ENCODE data around the gene URI1.
"Not testable (repeated sequence)": the region's sequence is repeated elsewhere in the genome, so short reads cannot be mapped to it uniquely, and the experiment has no call there.

URI1 gene

DNA sequence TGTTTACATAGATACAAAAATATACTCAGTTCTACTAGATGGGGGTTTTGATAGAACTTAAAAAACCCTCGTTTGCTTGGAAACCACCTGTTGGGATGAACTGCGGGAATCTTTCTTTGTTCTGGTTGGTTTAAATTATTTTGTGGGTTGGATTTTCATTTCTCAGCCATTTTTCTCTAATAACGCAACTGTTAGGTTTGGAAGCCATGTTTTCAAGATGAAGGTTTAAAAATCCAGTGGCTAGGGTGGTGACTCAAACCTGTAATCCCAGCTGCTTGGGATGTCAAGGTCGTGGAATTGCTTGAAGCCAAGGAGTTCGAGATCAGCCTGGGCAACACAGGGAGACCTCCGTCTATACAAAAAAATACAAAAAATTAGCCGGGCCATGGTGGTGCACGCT, 1.6 kb downstream of the URI1 start:
- DNase-seq = no peak

DNA sequence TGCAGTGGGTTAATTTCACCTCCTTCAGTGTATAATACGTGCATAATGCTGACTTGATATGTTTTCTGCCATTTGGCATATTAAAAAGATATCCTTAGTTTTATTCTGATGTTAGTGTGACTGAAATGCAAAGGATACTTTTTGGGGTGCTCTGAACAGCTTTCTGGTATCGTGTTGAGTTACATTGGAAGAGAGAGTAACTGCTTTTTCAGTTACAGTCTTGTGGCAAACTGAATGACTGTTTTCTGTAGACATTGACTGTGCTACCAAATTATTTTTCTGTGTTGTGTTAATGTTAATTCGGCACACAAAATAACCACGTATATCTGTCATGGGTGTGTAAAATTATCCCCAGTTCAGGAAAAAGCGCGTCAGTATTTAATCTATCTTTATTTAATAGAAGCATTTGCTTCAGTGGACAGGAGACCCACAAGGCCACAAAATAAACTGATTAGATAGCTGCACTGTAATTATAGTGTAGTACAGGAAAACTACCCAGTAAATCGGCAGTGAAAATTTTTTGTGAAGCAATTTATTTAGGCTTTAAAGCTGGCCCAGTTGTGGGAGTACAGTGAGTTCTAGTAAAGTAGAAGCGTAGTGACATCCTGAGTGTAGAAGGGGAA, 2.5 kb downstream of the URI1 start:
- no peak for DNase-seq

GRCh38 chr19:29945017-29945416, 3.0 kb downstream of the URI1 start:
- DNase-seq = no peak

- DNase-seq = no peak
Observed at GRCh38 chr19:29945433-29945832, 3.4 kb downstream of the URI1 start.

DNA sequence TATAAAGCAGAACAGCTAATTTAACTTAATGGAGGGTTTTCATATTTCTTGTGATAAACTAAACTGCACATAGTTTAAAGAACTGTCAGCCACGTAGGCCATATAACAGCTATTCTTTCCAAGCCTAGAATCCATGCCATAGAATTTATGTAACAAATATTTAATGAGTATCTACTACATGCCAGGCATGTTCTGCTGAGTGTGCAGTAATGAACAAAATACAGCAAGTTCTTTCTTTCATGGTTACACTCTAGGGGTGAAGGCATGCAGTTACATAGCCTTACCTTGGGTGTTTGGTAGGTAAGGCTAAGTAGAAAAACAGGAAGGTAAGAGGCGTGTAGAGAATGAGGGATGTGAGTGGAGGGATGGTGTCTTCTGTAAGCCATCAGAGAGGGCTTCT, 4.6 kb downstream of the URI1 start:
- DNase-seq = no peak

GRCh38 chr19:29947871-29948270, 5.8 kb downstream of the URI1 start:
- no peak for DNase-seq

DNA sequence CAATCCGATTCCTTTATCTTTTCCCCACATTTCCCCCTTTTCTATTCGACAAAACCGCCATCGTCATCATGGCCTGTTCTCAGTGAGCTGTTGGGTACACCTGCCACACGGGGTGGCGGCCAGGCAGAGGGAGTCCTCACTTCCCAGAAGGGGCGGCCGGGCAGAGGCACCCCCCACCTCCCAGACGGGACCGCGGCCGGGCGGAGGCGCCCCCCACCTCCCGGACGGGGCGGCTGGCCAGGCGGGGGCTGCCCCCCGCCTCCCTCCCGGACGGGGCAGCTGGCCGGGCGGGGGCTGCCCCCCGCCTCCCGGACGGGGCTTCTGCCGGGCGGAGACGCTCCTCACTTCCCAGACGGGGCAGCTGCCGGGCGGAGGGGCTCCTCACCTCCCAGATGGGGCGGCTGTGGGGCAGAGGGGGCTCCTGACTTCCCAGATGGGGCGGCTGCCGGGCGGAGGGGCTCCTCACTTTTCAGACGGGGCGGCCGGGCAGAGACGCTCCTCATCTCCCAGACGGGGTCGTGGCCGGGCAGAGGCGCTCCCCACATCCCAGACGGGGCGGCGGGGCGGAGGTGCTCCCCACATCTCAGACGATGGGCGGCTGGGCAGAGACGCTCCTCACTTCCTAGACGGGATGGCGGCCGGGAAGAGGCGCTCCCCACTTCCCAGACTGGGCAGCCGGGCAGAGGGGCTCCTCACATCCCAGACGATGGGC, 6.9 kb downstream of the URI1 start:
- DNase-seq = not testable (repeated sequence)

DNA sequence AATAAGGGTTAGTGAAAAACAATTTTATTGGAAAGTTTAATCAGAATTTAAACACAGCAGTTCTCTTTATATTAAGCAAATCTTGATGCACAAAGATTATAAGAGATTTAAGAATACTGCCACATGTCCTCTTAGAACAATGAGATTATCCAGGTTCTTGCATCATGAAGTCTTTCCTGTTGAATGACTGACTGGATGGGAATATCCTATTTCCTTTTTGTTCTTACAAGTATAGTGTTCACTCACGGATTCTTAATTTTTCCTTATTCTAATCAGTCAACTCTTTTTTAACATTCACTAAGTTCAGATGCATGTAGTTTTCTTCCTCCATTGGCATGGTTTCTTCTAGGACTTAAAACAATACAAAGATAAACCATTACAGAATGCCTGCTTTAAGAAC, 10.1 kb downstream of the URI1 start:
- DNase-seq = no peak

DNA sequence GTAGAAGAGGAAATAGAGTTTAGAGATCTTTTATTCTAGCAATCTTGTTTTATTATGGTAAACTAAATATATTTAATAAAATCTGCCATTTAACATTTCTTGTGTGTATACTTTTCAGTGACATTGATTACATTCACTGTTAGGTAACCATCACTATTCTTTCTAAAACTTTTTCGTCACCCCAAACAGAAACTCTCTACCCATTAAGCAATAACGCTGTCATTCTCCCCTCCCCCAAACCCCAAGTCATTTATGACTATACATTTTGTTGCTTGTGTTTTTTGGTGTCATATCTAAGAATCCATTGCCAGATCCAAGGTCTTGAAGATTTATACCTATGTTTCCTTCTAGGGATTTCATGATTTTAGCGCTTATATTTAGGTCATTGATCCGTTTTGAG, 10.6 kb downstream of the URI1 start:
- no peak for DNase-seq

GRCh38 chr19:29953352-29954247, 11.6 kb downstream of the URI1 start:
- DNase-seq = no peak

DNA sequence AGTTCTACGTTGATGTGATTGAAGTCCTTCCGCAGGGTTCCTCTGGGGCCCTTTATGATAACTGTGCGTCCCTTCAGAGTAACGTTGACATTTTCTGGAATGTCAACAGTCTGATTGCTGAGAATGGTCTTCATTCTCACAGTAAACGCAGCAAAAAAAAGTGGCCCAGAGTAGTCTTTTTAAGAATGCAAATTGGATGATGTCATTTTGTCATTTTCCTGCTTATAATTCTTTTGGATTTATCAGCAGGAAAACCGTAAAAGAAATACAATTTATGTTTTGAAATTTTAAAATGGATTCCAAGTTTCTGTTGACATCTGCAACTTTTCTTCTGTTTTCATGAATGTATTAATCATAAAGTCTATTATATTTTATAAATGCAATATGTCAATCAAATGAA, 14.8 kb downstream of the URI1 start:
- DNase-seq = no peak

GRCh38 chr19:29961311-29961710, 19.3 kb downstream of the URI1 start:
- no peak for DNase-seq

- DNase-seq = no peak
Observed at GRCh38 chr19:29962793-29963192, 20.8 kb downstream of the URI1 start.

DNA sequence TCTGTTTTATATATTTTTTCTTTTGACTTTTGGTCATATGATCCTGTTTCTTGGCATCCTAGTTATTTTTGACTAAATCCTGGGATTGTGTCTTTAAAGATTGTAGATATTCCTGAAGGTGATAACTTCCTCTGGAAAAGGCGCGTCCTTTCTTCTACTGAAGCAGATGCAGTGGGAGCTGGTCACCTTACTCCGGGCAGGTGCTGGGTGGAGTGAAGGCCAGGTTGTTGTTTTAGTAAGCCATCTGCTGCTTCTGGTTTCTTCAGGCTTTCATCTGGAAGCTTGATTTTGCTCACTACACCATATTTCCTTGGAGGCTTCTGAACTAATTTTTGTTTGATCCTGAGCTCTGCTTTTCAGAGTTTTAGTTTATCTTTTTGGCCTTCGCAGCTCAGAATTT, 21.5 kb downstream of the URI1 start:
- no peak for DNase-seq

- no peak for DNase-seq
Observed at GRCh38 chr19:29964171-29964570, 22.1 kb downstream of the URI1 start.

- DNase-seq = no peak
Observed at GRCh38 chr19:29965492-29965891, 23.5 kb downstream of the URI1 start.

- not testable (repeated sequence) for DNase-seq
Observed at GRCh38 chr19:29966142-29966541, 24.1 kb downstream of the URI1 start.

- no peak for DNase-seq
Observed at GRCh38 chr19:29966588-29967249, 24.7 kb downstream of the URI1 start.

- DNase-seq = no peak
Observed at GRCh38 chr19:29967623-29968022, 25.6 kb downstream of the URI1 start.

- no peak for DNase-seq
Observed at GRCh38 chr19:29969891-29970290, 27.9 kb downstream of the URI1 start.

GRCh38 chr19:29971002-29971401, 29.0 kb downstream of the URI1 start:
- no peak for DNase-seq

DNA sequence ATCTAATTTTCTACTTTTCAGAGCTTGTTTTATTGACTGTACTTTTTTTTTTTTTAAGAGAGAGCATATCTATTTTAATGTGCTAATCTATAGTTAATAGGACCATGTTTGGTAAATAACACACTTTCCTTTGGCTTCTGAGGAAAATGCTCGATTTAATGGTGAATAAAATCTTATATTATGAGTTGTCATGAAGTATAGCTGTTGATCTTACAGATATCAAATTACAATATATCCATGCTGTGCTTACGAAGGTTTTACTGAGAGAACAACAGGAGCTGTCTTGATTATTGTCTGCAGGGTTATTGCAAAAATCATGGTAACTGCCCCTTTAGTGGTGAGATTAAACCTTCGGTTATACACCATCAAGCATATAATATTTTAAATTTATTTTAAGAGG, 29.6 kb downstream of the URI1 start:
- no peak for DNase-seq

GRCh38 chr19:29974701-29975100, 32.7 kb downstream of the URI1 start:
- DNase-seq = no peak

Data from stimulated activated CD8-positive, alpha-beta memory T cell treated with anti-CD3 and anti-CD28 coated beads, Interleukin-4, amount 100 ng/mL, for 48 hours (primary cell).